H1 (cell line): Measurements from ENCODE around the gene MEF2A. TPM values are rescaled to one million over a fixed set of nuclear protein-coding genes. Genes with fewer than 3 reads are reported as not detected.

Experiments used
- CTCF ChIA-PET: fragments of 300-600 bp; sonication (Branson Sonifier 250); formaldehyde crosslinking; loops from one replicate; lab custom pipeline; 2021; ENCODE audit not compliant: partially characterized antibody; lab: Charles Lee
- POLR2A ChIA-PET: fragments of 300-600 bp; sonication (Branson Sonifier 250); formaldehyde crosslinking; loops from one replicate; lab custom pipeline; 2021; ENCODE audit warnings: inconsistent platforms; ENCODE audit not compliant: partially characterized antibody; lab: Charles Lee
- DNase-seq, 2 experiments: peaks; one replicate each; pipeline versions ENCODE4 v3.0.0 to v3.0.0-alpha.2; 2010 to 2022; ENCODE audit warnings: low spot score in 2 of 2, low read depth in 1 of 2, mixed read lengths in 1 of 2
- FAIRE-seq: peaks from 2 replicates; lab custom pipeline; 2011; peaks lifted over from hg19 to GRCh38; lab: Jason Lieb, UNC
- H2AFZ ChIP-seq: 2 replicates; pipeline ENCODE4 v1.8.1; 2012; ENCODE audit warnings: low read length, inconsistent platforms
- H2AK5ac ChIP-seq: 2 replicates; pipeline ENCODE4 v1.6.1; 2013; ENCODE audit warnings: low read depth, low read length
- H2BK120ac ChIP-seq: replicated peaks from 2 replicates; pipeline ENCODE3; 2013; ENCODE audit warnings: low read depth, low read length, inconsistent platforms
- H2BK12ac ChIP-seq: 2 replicates; pipeline ENCODE4 v1.6.1; 2013; ENCODE audit warnings: low read depth, low read length
- H2BK15ac ChIP-seq: 2 replicates; pipeline ENCODE4 v1.6.1; 2013; ENCODE audit warnings: low read length
- H2BK20ac ChIP-seq: 2 replicates; pipeline ENCODE4 v1.6.1; 2013; ENCODE audit warnings: low read length
- H2BK5ac ChIP-seq: 2 replicates; pipeline ENCODE4 v1.6.1; 2013; ENCODE audit warnings: low read depth, low read length
- H3K14ac ChIP-seq: 2 replicates; pipeline ENCODE4 v1.6.1; 2013; ENCODE audit warnings: inconsistent platforms; ENCODE audit not compliant: insufficient read length
- H3K18ac ChIP-seq: 2 replicates; pipeline ENCODE4 v1.6.1; 2013; ENCODE audit warnings: low read length; ENCODE audit errors: extremely low read depth
- H3K23ac ChIP-seq: 2 replicates; pipeline ENCODE4 v1.6.1; 2013; ENCODE audit warnings: inconsistent platforms; ENCODE audit not compliant: insufficient read length
- H3K23me2 ChIP-seq: 2 replicates; pipeline ENCODE4 v1.6.1; 2013; ENCODE audit warnings: low read depth, low read length
- H3K27ac ChIP-seq: 2 replicates; pipeline ENCODE4 v1.6.1; 2011; ENCODE audit warnings: low read depth, low read length, inconsistent platforms
- H3K27me3 ChIP-seq, 4 experiments: replicated peaks in 1 of 4; 1 replicate in 1 of 4; 2 replicates in 3 of 4; pipeline versions ENCODE4 v1.6.1 to v1.8.1; 2011 to 2013; ENCODE audit warnings: low read length in 3 of 4, mild to moderate bottlenecking in 3 of 4, inconsistent platforms in 2 of 4, mixed read lengths in 2 of 4, moderate library complexity in 1 of 4; ENCODE audit not compliant: control insufficient read depth in 3 of 4, insufficient read depth in 3 of 4; ENCODE audit errors: extremely low read depth in 1 of 4
- H3K36me3 ChIP-seq, 4 experiments: 2 replicates each; pipeline versions ENCODE4 v1.6.1 to v1.8.1; 2011 to 2013; ENCODE audit warnings: mild to moderate bottlenecking in 4 of 4, low read length in 3 of 4, moderate library complexity in 2 of 4, control low read depth in 1 of 4, inconsistent platforms in 1 of 4; ENCODE audit not compliant: insufficient read depth in 4 of 4, control insufficient read depth in 2 of 4
- H3K4ac ChIP-seq: replicated peaks from 2 replicates; pipeline ENCODE3; 2013; ENCODE audit warnings: low read length, low read depth, mixed read lengths, inconsistent platforms; ENCODE audit not compliant: insufficient read length
- H3K4me1 ChIP-seq, 4 experiments: replicated peaks in 1 of 4; 1 replicate in 1 of 4; 2 replicates in 3 of 4; pipeline versions ENCODE4 v1.6.1 to v1.8.1; 2011 to 2013; ENCODE audit warnings: low read length in 3 of 4, inconsistent platforms in 2 of 4, mixed read lengths in 1 of 4; ENCODE audit not compliant: insufficient read depth in 4 of 4, control insufficient read depth in 3 of 4
- H3K4me2 ChIP-seq, 2 experiments: 2 replicates each; pipeline versions ENCODE4 v1.6.1 to v1.8.1; 2011 to 2013; ENCODE audit warnings: low read depth in 2 of 2, low read length in 2 of 2, control low read depth in 1 of 2, inconsistent platforms in 1 of 2, mild to moderate bottlenecking in 1 of 2; ENCODE audit not compliant: insufficient read depth in 1 of 2
- H3K4me3 ChIP-seq, 4 experiments: fragments of 200-600, 300-600 bp in 1 of 4; sonication (generic), shearing (Covaris generic), sonication (Bioruptor Twin) in 1 of 4; 2 replicates each; pipeline versions ENCODE4 v1.5.1 to v1.8.1; 2011 to 2016; ENCODE audit warnings: low read length in 4 of 4, low read depth in 3 of 4, control low read depth in 2 of 4, inconsistent platforms in 2 of 4, mild to moderate bottlenecking in 2 of 4, mixed read lengths in 1 of 4, moderate library complexity in 1 of 4; ENCODE audit not compliant: insufficient read depth in 2 of 4; ENCODE audit errors: extremely low read depth in 1 of 4
- H3K56ac ChIP-seq: replicated peaks from 2 replicates; pipeline ENCODE3; 2013; ENCODE audit warnings: low read depth, mild to moderate bottlenecking, mixed read lengths, low read length, inconsistent platforms; ENCODE audit not compliant: insufficient read length
- H3K79me1 ChIP-seq: 2 replicates; pipeline ENCODE4 v1.6.1; 2013; ENCODE audit warnings: low read depth, low read length, control low read depth
- H3K79me2 ChIP-seq, 2 experiments: 2 replicates each; pipeline versions ENCODE4 v1.6.1 to v1.8.1; 2012 to 2013; ENCODE audit warnings: low read length in 2 of 2, mild to moderate bottlenecking in 2 of 2, inconsistent platforms in 1 of 2; ENCODE audit not compliant: insufficient read depth in 2 of 2, control insufficient read depth in 1 of 2
- H3K9ac ChIP-seq, 4 experiments: replicated peaks in 1 of 4; 1 replicate in 1 of 4; 2 replicates in 3 of 4; pipeline versions ENCODE4 v1.6.1 to v1.8.1; 2011 to 2013; ENCODE audit warnings: low read depth in 3 of 4, low read length in 3 of 4, control low read depth in 2 of 4, mild to moderate bottlenecking in 2 of 4, moderate library complexity in 2 of 4, inconsistent platforms in 1 of 4; ENCODE audit errors: extremely low read depth in 1 of 4
- H3K9me3 ChIP-seq, 2 experiments: 2 replicates each; pipeline versions ENCODE4 v1.6.1 to v1.8.1; 2012 to 2013; ENCODE audit warnings: mild to moderate bottlenecking in 2 of 2, moderate library complexity in 2 of 2, control low read depth in 1 of 2, inconsistent platforms in 1 of 2, low read depth in 1 of 2, low read length in 1 of 2, mixed read lengths in 1 of 2; ENCODE audit not compliant: insufficient read depth in 2 of 2
- H4K20me1 ChIP-seq, 2 experiments: replicated peaks in 1 of 2; 2 replicates each; pipeline versions ENCODE3 to v1.8.1; 2011 to 2013; ENCODE audit warnings: inconsistent platforms in 2 of 2, low read length in 2 of 2, mild to moderate bottlenecking in 1 of 2; ENCODE audit not compliant: insufficient read depth in 2 of 2, control insufficient read depth in 1 of 2
- H4K5ac ChIP-seq: 2 replicates; pipeline ENCODE4 v1.6.1; 2013; ENCODE audit warnings: low read length, low read depth, mixed read lengths, inconsistent platforms; ENCODE audit not compliant: insufficient read length
- H4K8ac ChIP-seq: 2 replicates; pipeline ENCODE4 v1.8.0; 2013; ENCODE audit warnings: mild to moderate bottlenecking, moderate library complexity, low read length, inconsistent platforms; ENCODE audit not compliant: insufficient read depth; ENCODE audit errors: extremely low read depth
- H4K91ac ChIP-seq: replicated peaks from 2 replicates; pipeline ENCODE3; 2013; ENCODE audit warnings: low read length, mixed read lengths, inconsistent platforms; ENCODE audit not compliant: insufficient read length
- ASH2L ChIP-seq: fragments of 200-600, 300-600 bp; sonication (generic); IDR thresholded peaks from one replicate; pipeline ENCODE4 v1.7.1; 2017; ENCODE audit warnings: low read length
- BCL11A ChIP-seq, 2 experiments: IDR thresholded peaks; one replicate each; pipeline ENCODE4 v1.6.1; 2011; ENCODE audit warnings: low read depth in 2 of 2, low read length in 2 of 2, mild to moderate bottlenecking in 2 of 2
- CBX8 ChIP-seq: fragments of 300-800, 300-1000 bp; sonication (generic); IDR thresholded peaks from 2 replicates; pipeline ENCODE4 v1.7.1; 2016; ENCODE audit warnings: low read depth, low read length, borderline replicate concordance
- EP300 ChIP-seq, 2 experiments: IDR thresholded peaks; 1 replicate in 1 of 2; 2 replicates in 1 of 2; pipeline ENCODE4 v1.6.1; 2011 to 2012; ENCODE audit warnings: low read depth in 2 of 2, low read length in 2 of 2, mild to moderate bottlenecking in 2 of 2, borderline replicate concordance in 1 of 2, inconsistent platforms in 1 of 2, moderate library complexity in 1 of 2
- GABPA ChIP-seq: IDR thresholded peaks from 2 replicates; pipeline ENCODE4 v1.6.1; 2011; ENCODE audit warnings: mild to moderate bottlenecking, low read length, moderate library complexity, borderline replicate concordance; ENCODE audit not compliant: insufficient read depth
- JUN ChIP-seq: IDR thresholded peaks from 2 replicates; pipeline ENCODE4 v1.6.1; 2011; ENCODE audit warnings: low read depth, mild to moderate bottlenecking, improper control_type of control experiment, low read length
- KDM4A ChIP-seq: IDR thresholded peaks from one replicate; pipeline ENCODE4 v1.7.1; 2012; ENCODE audit warnings: low read depth, mild to moderate bottlenecking, moderate library complexity, low read length, inconsistent platforms; ENCODE audit not compliant: severe bottlenecking
- NRF1 ChIP-seq: IDR thresholded peaks from 2 replicates; pipeline ENCODE4 v1.6.1; 2011; ENCODE audit warnings: mild to moderate bottlenecking, low read depth, low read length, improper control_type of control experiment
- SUZ12 ChIP-seq: fragments of 200-600 bp; sonication (generic); IDR thresholded peaks from 2 replicates; pipeline ENCODE4 v1.6.1; 2012; ENCODE audit warnings: mild to moderate bottlenecking, inconsistent platforms, low read length, moderate library complexity, mixed read lengths
- TCF12 ChIP-seq: IDR thresholded peaks from 2 replicates; pipeline ENCODE4 v1.6.1; 2011; ENCODE audit warnings: low read depth, mild to moderate bottlenecking, low read length
- polyA plus RNA-seq, 7 experiments: library from polyadenylated mRNA; depleted of rRNA in 3 of 7; stranded (reverse) in 5 of 7; unstranded in 2 of 7; fragments of >200 nt in 5 of 7; fragments of 200-250 nt in 2 of 7; gene quantifications; 1 replicate in 5 of 7; 2 replicates in 1 of 7; 4 replicates in 1 of 7; pipeline versions ENCODE4 v1.2.1 to v1.2.3, GENCODE V29; 2011 to 2013; ENCODE audit warnings: missing spikeins in 2 of 7, mixed read lengths in 2 of 7
- total RNA-seq: library from RNA; stranded (reverse); fragmentation: NEBNext Ultra II Directional; extraction: Animal tissue kit (Norgen Biotek cat#: 25700); gene quantifications from 2 replicates; pipeline ENCODE4 v1.2.1, GENCODE V29; 2021

MEF2A gene
- total and polyA plus RNA-seq, 2 of the 8 experiments (the other 6 are each of a cell fraction or from before 2014, with no cell fraction given), result 15.6 to 22.5 TPM

GRCh38 chr15:99589801-99590200, 24.0 kb downstream of the MEF2A start:
- Histone ChIP-seq H3K23me2 (no peaks in the 10 kb centered on the region), H2BK5ac (no peak overlapping the region), H2BK12ac (no peak overlapping the region), H3K79me1 (no peaks in the 10 kb centered on the region; the same call in 1 of the 2 replicates), H3K36me3 (peaks cover 0 to 3% (median 0%) of the 10 kb centered on the region in 4 experiments; a peak in 1 of 8 replicates), H3K9me3 (peaks cover 0 to 10% of the 10 kb centered on the region in 2 experiments; a peak in 3 of 4 replicates), H3K27ac (no peak overlapping the region), H3K14ac (no peak overlapping the region), H4K5ac (no peak overlapping the region), H4K8ac (no peak overlapping the region), H2BK15ac (no peak overlapping the region), H3K4me3 (no peak overlapping the region), H2AFZ (no peak overlapping the region), H2BK20ac (no peak overlapping the region), H2AK5ac (no peak overlapping the region), H3K56ac (no peak overlapping the region), H3K4me1 (no peaks in the 10 kb centered on the region; a peak in 1 of 7 replicates), H4K20me1 (no peaks in the 10 kb centered on the region), H4K91ac (no peak overlapping the region), H3K23ac (no peak overlapping the region), H3K27me3 (no peaks in the 10 kb centered on the region), H3K4ac (no peak overlapping the region), H3K18ac (no peak overlapping the region), H3K4me2 (no peak overlapping the region), H2BK120ac (no peak overlapping the region), H3K79me2 (peaks cover 4 to 98% of the 10 kb centered on the region in 2 experiments), H3K9ac (no peak overlapping the region)
- TF ChIP-seq JUN (no peak), ASH2L (no peak), SUZ12 (no peak), EP300 (IDR thresholded peaks at IDR 0.05; ENCODE audit: borderline replicate concordance in 1 of 2, low read depth in 2 of 2, low read length in 2 of 2) (no peak), BCL11A (IDR thresholded peaks at IDR 0.05; ENCODE audit: low read depth in 2 of 2, low read length in 2 of 2) (no peak), NRF1 (no peak), GABPA (no peak), KDM4A (no peak), TCF12 (no peak), CBX8 (no peak)
- DNase-seq (no peak), FAIRE-seq (no peak)
- ChIA-PET POLR2A (no interaction called here), CTCF (no interaction called here)
